HG03108 (cell line): ENCODE results near the gene C1orf210.

ENCODE experiments used
- ATAC-seq: cut with Tn5 transposase; IDR thresholded peaks from one replicate; pipeline ENCODE4 v1.9.1; 2021; ENCODE audit warnings: moderate library complexity; ENCODE audit not compliant: unreplicated experiment

Gene C1orf210

DNA sequence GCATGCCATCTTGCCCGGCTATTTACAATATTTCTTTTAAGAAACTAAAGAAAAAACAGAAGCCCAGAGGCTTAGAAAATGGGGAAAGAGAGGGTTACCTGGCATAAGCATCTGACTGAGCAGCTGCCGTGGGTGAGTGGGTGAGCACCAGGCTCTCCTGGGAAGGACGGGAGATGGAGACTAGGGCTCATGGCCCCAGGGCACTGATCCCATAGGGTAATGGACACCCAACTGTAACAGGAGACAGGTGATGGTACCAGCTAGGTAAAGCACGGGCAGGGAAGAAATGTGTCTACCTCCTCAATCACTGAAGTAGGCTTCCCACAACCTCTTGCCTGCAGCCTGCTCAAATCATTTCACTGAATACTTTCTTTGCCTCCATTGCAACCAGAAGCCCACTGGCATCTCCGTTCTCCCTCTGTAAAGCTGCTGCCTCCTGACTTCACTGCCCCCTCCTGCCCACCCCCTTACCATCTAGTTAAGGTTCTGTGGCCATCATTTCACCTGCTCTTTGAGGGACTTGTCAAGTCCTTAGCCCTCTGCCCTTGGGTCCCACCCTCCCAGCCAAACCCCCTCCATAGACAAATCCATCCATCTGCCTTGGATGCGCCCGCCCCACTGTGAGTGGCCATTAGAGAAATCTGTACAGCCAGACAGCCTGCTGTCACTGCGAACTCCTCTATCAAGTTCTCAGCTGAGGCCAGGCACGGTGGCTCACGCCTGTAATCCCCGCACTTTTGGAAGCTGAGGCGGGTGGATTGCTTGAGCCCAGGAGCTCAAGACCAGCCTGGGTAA lies 9.4 kb downstream of the C1orf210 start:
- no peak for ATAC-seq

DNA sequence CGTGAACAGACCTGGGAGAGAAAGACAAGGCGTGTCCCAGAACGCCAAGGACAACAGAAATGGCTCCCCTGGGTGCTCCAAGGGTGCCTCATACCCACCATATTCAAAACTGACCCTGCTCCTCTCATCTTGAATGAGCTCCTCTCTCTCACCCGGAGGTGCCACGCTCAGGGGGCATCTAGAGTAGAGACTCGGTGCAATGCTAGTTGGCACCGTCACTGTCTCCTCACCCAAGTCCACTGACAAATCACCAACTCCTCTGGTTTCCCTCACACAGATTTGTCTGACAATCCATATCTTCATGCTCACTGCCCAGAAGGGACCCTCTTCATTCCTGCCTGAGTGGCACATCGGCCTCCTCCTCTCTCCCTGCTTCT lies 10.6 kb downstream of the C1orf210 start:
- ATAC-seq: no peak

DNA sequence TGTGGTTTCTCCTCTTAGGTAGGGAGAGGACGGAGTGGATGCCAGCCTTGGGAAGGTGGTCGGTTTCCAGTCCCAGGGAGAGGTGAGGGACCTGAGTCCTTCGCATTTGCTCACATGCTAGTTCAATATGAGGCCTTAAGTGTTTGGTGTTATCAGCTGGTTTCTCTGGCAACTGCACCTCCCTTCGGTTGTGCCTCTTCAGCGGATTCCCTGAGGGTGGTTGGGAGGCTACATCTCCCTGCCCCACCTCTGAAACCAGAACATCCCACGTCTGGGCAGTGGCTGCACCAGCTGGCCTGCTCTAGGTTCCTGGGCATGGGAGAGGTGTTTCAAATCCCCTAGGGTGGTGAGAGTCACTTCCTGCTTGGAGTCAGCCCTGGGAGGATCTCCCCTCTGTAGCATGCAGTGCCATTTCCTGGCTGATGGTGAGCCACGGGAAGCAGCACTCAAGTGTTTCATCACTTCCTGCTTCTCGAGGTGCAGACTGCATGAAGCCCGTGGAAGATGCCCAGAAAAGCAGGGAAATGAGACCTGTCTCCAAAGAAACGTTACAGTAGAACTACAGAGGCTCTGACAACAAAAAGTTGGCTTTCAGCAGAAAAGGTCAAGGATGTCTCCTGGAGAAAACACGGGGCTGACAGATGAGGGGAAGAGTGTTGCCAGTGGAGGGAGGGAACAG lies 11.1 kb downstream of the C1orf210 start:
- ATAC-seq: no peak

- ATAC-seq: no peak
Measured at GRCh38 chr1:43273708-43274107, 11.7 kb downstream of the C1orf210 start.

DNA sequence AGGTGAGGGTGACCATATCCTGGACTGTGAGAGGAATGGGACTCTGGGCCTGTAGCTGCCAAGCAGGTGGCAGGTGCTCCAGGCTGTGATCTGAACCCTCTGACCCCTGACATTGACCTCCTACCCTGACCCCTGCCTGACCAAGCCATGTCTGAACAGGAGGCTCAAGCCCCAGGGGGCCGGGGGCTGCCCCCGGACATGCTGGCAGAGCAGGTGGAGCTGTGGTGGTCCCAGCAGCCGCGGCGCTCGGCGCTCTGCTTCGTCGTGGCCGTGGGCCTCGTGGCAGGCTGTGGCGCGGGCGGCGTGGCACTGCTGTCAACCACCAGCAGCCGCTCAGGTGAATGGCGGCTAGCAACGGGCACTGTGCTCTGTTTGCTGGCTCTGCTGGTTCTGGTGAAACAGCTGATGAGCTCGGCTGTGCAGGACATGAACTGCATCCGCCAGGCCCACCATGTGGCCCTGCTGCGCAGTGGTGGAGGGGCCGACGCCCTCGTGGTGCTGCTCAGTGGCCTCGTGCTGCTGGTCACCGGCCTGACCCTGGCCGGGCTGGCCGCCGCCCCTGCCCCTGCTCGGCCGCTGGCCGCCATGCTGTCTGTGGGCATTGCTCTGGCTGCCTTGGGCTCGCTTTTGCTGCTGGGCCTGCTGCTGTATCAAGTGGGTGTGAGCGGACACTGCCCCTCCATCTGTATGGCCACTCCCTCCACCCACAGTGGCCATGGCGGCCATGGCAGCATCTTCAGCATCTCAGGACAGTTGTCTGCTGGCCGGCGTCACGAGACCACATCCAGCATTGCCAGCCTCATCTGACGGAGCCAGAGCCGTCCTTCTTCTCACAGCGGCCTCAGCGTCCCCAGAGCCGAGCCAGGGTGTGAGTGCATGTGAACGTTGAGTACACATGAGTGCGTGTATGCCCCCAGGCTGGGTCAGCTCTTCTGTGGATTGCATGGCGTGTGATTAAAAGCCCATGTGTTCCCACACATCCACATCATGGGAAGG lies 12.5 kb downstream of the C1orf210 start:
- ATAC-seq: no peak

DNA sequence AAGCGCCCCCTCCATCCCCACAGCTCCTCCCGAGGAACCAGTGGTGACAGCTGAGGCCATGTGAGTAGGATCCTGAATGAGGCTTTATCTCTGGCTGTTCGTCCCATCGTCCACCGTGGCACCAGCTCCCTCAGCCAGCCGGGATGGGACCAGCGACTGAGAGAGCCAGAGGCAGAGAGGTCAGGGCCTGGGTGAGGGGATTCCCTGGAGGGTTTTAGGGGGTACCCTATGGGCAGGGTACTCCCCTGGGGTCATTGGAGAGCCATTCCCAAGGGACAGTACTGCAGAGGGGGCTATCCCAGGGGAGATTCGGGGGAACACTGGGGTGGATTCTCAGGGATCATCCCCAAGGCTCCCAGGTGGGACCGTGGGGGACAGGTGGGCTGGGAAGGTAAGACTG lies 13.2 kb downstream of the C1orf210 start:
- no peak for ATAC-seq

GRCh38 chr1:43271186-43272118 lies 13.9 kb downstream of the C1orf210 start:
- ATAC-seq: no peak

- ATAC-seq: no peak
Measured at GRCh38 chr1:43270421-43271095, 14.8 kb downstream of the C1orf210 start.

GRCh38 chr1:43269627-43270375 lies 15.6 kb downstream of the C1orf210 start, which contains the start of gene TMEM125:
TMEM125 (plus strand) TSS chr1:43269983; CDS start chr1:43272723, 2,740 bp downstream.
- no peak for ATAC-seq

GRCh38 chr1:43267818-43268425 lies 17.5 kb downstream of the C1orf210 start:
- ATAC-seq: no peak

GRCh38 chr1:43267291-43267805 lies 18.0 kb downstream of the C1orf210 start:
- no peak for ATAC-seq

- ATAC-seq: no peak
Measured at GRCh38 chr1:43266881-43267280, 18.5 kb downstream of the C1orf210 start.

GRCh38 chr1:43265431-43265830 lies 19.9 kb downstream of the C1orf210 start:
- no peak for ATAC-seq

DNA sequence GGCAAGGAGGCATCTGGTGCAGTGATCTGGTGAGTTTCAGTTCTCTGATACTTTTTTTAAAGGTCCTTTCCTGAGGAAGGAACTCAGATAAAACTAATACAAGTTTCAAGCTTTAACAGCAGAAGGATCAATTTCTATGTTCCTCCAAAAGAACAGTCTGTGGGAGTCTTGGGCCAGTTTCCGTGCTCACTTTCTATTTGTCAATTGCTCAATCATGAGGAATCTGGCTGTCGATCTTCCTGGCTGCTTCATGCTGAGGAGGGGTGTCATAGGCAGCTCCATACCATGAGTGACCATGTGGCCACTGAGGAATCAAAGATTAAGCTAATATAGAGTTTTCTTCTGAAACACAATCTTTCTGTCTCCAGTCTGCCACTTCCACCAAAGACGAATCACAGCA lies 27.0 kb downstream of the C1orf210 start:
- ATAC-seq: no peak

DNA sequence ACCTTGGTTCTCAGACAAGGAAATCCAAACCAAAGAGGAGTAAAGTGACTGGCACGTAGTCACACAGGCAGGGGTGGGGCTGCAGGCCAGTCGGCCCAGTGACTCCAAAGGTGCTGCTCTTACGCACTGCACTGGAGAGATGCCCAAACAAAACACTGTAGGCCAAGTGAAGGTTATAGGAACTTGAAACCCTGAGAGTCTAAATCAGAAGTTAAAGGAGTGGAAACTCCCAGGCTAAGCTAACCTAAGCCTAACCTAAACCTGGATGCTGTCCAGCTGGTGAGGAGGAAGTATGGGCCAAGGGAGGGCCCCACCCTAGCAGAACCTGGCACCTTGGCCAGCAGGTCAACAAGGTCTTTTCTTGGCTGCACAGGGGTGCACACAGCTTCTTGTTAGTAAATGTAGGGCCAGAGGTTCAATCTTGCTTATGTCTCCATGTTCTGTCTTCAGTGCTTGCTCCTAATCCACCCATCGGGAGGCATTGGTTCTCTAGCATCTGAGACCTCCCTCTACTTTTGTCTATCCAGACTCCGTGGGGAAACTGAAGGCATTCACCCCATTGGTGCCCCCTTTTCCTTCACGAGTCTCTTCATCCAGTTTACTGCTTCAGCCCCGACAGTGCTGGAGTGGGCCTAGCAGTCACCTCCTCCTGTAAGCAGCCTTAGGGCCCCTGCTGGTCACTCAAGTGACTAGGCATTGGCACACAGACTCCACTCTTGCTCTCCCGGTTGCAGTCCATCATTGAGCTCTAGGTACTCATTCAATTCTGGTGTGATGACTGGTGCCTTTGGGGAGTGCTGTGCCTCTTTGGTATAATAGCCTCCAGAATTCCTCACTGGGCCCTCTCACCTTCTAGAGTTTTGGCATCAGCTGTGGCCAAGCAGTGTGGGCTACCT lies 28.5 kb downstream of the C1orf210 start:
- ATAC-seq: no peak

- no peak for ATAC-seq
Measured at GRCh38 chr1:43255438-43256210, 29.8 kb downstream of the C1orf210 start.
